ENCODE results near the gene BOD1. TPM values are rescaled to one million over a fixed set of nuclear protein-coding genes. Genes with fewer than 3 reads are reported as not detected.

The BOD1 gene
- total and polyA plus RNA-seq, 2 of the 8 experiments (the other 6 are each of a cell fraction or from before 2014, with no cell fraction given): 107 to 149 TPM

GRCh38 chr5:173662581-173663351 lies 46.3 kb upstream of the BOD1 start:
- H3K79me1 ChIP-seq (ENCODE audit: low read depth, low read length): no peaks in the 10 kb centered on the region
- no peak overlapping the region for H4K8ac ChIP-seq (ENCODE audit: extremely low read depth, insufficient read depth, low read length)
- no peak overlapping the region for H2BK5ac ChIP-seq (ENCODE audit: low read depth, low read length)
- WGBS, 2 experiments (ENCODE audit: extremely low coverage in 1 of 2, insufficient coverage in 1 of 2, insufficient read length in 1 of 2, insufficient replicate concordance in 2 of 2, low coverage in 1 of 2, low lambda C conversion rate in 2 of 2, missing lambda C conversion rate in 1 of 2): 92% methylated on average over 12 of the region's 12 CpGs; no CpG with 5 or more reads in 1 of the 2 experiments
- H3K27me3 ChIP-seq (replicated peaks in 1 of 4; ENCODE audit: control insufficient read depth in 3 of 4, extremely low read depth in 1 of 4, insufficient read depth in 3 of 4, low read length in 3 of 4): 0 out of 7 replicates have a peak, but pooled peaks cover 0 to 2% (median 0%) of the 10 kb centered on the region in 4 experiments
- H2BK120ac ChIP-seq (replicated peaks; ENCODE audit: low read depth, low read length): peak overlapping the region; percentile 19
- no peak overlapping the region for H3K4me2 ChIP-seq (ENCODE audit: insufficient read depth in 1 of 2, low read depth in 2 of 2, low read length in 2 of 2)
- H2AK5ac ChIP-seq (ENCODE audit: low read depth, low read length): no peak overlapping the region
- H3K9ac ChIP-seq (replicated peaks in 1 of 4; ENCODE audit: extremely low read depth in 1 of 4, low read depth in 3 of 4, low read length in 3 of 4): no peak overlapping the region
- H3K27ac ChIP-seq (ENCODE audit: low read depth, low read length): no peak overlapping the region
- 0 out of 2 replicates have a peak overlapping the region, but pooled peaks have one; percentile 24 for H2BK20ac ChIP-seq (ENCODE audit: low read length)
- H3K4ac ChIP-seq (replicated peaks; ENCODE audit: insufficient read length, low read depth, low read length): peak overlapping the region; percentile 36
- no peak overlapping the region for H3K18ac ChIP-seq (ENCODE audit: extremely low read depth, low read length)
- ChIA-PET POLR2A (ENCODE audit: partially characterized antibody) (interaction anchor here (0.8 kb wide), 1 partner anchor 10 kb away, joined by 3 read pairs; no protein-coding TSS in a partner anchor), CTCF (ENCODE audit: partially characterized antibody) (interaction anchor here (1.1 kb wide), 1 partner anchor 70 kb away, joined by 3 read pairs; no protein-coding TSS in a partner anchor)
- H2BK12ac ChIP-seq (ENCODE audit: low read depth, low read length): no peak overlapping the region
- H2BK15ac ChIP-seq (ENCODE audit: low read length): 0 out of 2 replicates have a peak overlapping the region, but pooled peaks have one; percentile 20
- no peak overlapping the region for H2AFZ ChIP-seq (ENCODE audit: low read length)
- H3K36me3 ChIP-seq (ENCODE audit: control insufficient read depth in 2 of 4, insufficient read depth in 4 of 4, low read length in 3 of 4): no peaks in the 10 kb centered on the region
- no peak overlapping the region for H3K23ac ChIP-seq (ENCODE audit: insufficient read length)
- H4K5ac ChIP-seq (ENCODE audit: insufficient read length, low read depth, low read length): no peak overlapping the region
- no peak overlapping the region for H3K56ac ChIP-seq (replicated peaks; ENCODE audit: insufficient read length, low read depth, low read length)
- no peaks in the 10 kb centered on the region for H4K20me1 ChIP-seq (replicated peaks in 1 of 2; ENCODE audit: control insufficient read depth in 1 of 2, insufficient read depth in 2 of 2, low read length in 2 of 2)
- DNase-seq (ENCODE audit: low read depth in 1 of 2, low spot score in 2 of 2) (no peak), FAIRE-seq (no peak)
- peaks cover 0 to 4% of the 10 kb centered on the region in 2 experiments; a peak in 1 of 4 replicates for H3K9me3 ChIP-seq (ENCODE audit: insufficient read depth in 2 of 2, low read depth in 1 of 2, low read length in 1 of 2)
- no peaks in the 10 kb centered on the region for H3K23me2 ChIP-seq (ENCODE audit: low read depth, low read length)
- H3K14ac ChIP-seq (ENCODE audit: insufficient read length): no peak overlapping the region
- H3K4me1 ChIP-seq (replicated peaks in 1 of 4; ENCODE audit: control insufficient read depth in 3 of 4, insufficient read depth in 4 of 4, low read length in 3 of 4): peaks cover 2 to 5% (median 3%) of the 10 kb centered on the region in 4 experiments
- H3K4me3 ChIP-seq (ENCODE audit: extremely low read depth in 1 of 4, insufficient read depth in 2 of 4, low read depth in 3 of 4, low read length in 4 of 4): no peak overlapping the region
- H4K91ac ChIP-seq (replicated peaks; ENCODE audit: insufficient read length, low read length): peak overlapping the region; percentile 22
- no peaks in the 10 kb centered on the region for H3K79me2 ChIP-seq (ENCODE audit: control insufficient read depth in 1 of 2, insufficient read depth in 2 of 2, low read length in 2 of 2)
- TF ChIP-seq MAFK (IDR thresholded peaks at IDR 0.05; ENCODE audit: low read depth, low read length) (no peak), NANOG (IDR thresholded peaks at IDR 0.05; ENCODE audit: insufficient read depth, low read depth, low read length, poor library complexity, severe bottlenecking) (no peak), BCL11A (IDR thresholded peaks at IDR 0.05; ENCODE audit: low read depth in 2 of 2, low read length in 2 of 2) (no peak), SIRT6 (IDR thresholded peaks at IDR 0.05; ENCODE audit: low read length) (no peak), RXRA (IDR thresholded peaks at IDR 0.05; ENCODE audit: insufficient read depth, low read depth, low read length) (no peak), E2F6 (IDR thresholded peaks at IDR 0.05) (no peak)

Measured in H1 (cell line).